GM18519 (cell line): ENCODE measurements around the gene COL5A2.

Source experiments
- ATAC-seq: cut with Tn5 transposase; IDR thresholded peaks from one replicate; pipeline ENCODE4 v1.9.1; 2021; ENCODE audit warnings: mild to moderate bottlenecking, moderate library complexity; ENCODE audit not compliant: unreplicated experiment, low FRiP score

COL5A2 gene

DNA sequence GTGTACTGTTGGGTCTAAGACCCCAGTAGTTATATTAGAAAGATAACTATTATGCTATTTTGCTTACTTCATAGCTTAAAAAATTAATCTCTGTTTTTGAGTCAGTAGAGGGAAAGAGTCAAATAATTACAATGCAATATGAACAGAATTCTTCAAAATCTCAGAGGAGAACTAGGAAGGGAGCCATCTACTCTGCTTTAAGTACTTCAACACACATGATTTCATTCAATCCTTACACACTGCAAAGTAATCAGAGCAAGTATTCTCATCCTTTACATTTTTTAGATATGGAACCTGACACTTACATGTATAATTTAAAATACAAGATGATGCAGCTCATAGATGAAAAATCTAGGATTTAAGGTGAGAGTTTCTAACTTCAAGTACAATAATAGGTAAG lies 27.7 kb downstream of the COL5A2 start:
- no peak for ATAC-seq

DNA sequence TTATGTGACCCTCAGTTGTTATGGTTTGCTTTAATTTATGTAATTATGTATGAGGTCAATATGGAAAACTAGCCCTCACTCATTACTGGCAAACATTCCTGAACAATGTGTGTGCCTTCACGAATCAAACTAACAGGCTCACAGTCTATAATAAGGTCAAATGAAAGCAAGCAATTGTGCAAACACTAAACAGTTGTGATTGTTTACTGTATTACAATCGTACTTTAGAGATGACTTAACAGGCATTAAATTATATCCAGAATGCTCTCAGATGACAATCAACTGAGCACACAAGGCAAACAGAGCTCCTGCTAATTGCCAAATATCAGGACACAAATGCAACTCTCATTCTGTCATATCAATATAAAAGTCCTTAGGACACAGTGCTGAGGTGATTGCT lies 29.5 kb downstream of the COL5A2 start:
- no peak for ATAC-seq

DNA sequence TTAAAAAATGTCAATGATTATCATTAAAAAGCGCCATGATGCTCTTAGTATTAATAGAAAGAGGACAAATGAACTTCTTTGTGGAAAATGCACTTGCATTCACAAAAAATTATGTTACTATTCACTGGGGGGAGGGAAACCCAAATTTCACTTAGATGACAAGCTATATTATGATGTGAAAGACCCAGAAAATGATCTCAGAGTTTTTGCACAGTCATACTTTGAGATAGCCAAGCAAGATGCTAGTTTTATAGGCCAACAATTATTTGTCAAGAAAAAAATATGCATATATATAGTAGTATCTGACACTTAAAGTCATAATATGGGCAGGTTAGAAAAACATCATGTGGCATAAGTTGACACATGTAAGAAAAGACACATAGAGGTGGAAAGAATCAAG lies 31.6 kb downstream of the COL5A2 start:
- no peak for ATAC-seq

DNA sequence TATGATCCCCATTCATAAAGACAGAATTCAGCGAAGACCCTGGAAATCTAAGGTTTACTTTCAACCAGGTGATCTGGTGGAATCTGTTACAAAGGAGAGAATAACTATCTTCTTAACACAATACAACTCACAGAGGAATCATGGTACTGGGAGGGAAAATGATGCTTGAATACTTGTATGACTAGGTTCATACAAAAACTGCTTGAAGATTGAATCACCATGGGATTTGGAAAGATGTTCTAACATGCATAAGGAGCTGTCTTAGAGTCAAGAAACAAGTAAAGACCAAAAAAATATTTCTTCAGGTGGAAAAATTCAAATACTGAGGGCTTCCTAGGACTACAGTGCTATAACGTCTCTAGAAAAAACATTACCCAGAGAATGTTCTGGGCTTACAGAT lies 32.2 kb downstream of the COL5A2 start:
- no peak for ATAC-seq

DNA sequence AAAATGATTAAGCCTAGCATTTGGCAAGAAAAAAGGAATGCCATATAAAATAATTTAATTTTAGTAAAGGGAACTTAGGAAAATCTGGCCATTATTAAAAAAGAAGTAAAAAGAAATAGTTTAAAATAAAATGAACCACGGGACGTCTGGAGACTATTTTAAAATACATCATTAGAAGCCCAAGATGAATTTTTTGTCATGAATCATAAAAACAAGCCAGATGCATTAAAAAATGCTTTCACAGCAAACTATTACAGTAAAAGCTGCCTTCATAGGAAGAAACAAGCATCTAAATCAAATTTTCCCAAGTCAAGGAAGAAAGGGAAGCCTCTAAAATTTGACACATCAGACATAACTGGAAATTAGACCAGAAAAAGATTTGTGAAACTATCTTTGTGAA lies 33.0 kb downstream of the COL5A2 start:
- ATAC-seq, result no peak

GRCh38 chr2:189144700-189145211 lies 34.8 kb downstream of the COL5A2 start:
- no peak for ATAC-seq

GRCh38 chr2:189143925-189144324 lies 35.6 kb downstream of the COL5A2 start:
- no peak for ATAC-seq

- peak; percentile 98 for ATAC-seq
Measured at GRCh38 chr2:189142893-189143759, 36.4 kb downstream of the COL5A2 start.

GRCh38 chr2:189138800-189139199 lies 40.8 kb downstream of the COL5A2 start:
- no peak for ATAC-seq

DNA sequence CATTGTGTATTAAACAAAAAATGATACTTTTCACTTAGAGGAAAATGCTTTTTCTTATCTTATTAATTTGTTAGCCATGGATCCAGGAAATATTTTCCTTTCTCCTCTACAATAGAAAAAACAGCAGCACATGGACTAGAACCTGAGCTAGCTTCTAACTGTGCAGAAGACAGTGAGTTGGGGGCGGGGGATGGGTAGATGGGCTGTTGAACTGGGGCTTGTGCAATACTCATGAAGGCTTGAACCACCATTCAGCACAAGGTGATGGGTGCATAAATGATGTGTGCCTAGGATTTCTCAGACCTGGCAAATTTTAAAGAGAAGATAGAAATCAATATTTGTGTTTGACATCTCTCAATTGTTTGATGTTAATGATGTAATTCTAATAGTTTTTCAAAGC lies 42.0 kb downstream of the COL5A2 start:
- ATAC-seq, result no peak

DNA sequence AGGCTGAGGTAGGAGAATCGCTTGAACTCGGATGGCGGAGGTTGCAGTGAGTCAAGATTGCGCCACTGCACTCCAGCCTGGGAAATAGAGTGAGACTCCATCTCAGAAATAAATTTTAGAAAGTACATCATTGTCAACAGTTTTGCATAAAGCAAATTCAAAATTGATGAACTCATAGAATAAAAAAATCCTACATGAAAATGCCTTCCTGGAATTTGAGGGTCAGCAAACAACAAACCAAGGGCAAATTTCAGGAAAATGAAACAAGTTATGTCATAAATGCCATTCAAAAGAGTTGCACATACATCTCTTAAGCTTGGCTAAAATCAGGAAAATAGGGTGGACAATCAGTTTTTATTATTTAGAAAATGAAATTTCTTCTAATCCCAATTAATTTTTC lies 45.1 kb downstream of the COL5A2 start:
- ATAC-seq, result no peak

DNA sequence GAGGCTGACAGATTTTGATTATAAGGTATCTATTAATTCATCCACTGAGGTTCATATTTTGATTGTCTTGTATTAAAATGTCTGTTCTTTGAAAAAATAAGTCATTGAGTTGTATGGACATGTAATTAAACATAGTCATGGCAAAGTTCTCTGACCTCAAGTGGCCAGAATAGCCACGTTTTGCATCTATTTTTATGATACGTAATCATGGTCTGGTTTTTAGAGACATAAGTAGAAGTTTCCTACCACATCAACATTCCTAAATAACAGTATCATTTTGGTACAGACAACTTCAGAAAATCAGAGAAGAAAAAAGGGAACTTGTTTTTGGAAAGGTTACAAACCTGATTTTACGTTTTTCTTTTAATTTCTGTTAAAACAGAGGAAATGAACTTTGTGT lies 47.6 kb downstream of the COL5A2 start:
- no peak for ATAC-seq

GRCh38 chr2:189129971-189130370 lies 49.6 kb downstream of the COL5A2 start:
- no peak for ATAC-seq

- no peak for ATAC-seq
Measured at GRCh38 chr2:189128970-189129369, 50.6 kb downstream of the COL5A2 start.

GRCh38 chr2:189127756-189128155 lies 51.8 kb downstream of the COL5A2 start:
- ATAC-seq, result no peak

GRCh38 chr2:189125195-189125594 lies 54.4 kb downstream of the COL5A2 start:
- ATAC-seq, result no peak

- ATAC-seq, result no peak
Measured at GRCh38 chr2:189124175-189124574, 55.4 kb downstream of the COL5A2 start.

- no peak for ATAC-seq
Measured at GRCh38 chr2:189118386-189118785, 61.2 kb downstream of the COL5A2 start.

DNA sequence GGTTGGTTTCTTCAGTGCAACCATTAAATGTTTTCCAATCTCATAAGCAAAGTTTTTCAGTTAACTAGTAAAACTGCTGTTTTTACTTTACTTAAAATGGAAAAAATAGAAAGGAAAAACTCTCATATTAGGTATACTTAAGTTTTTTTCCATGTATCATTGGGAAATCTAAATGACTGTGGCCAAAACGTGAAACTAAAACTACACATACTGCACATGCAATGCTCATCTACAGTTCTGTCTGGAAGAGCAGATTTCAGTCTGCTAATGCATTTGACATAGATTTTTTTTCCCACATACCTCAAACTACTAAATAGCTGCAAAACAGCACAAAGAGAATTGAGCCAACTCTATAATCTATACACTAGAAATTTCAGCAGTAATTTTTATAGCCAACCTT lies 62.6 kb downstream of the COL5A2 start:
- no peak for ATAC-seq

GRCh38 chr2:189116087-189116486 lies 63.5 kb downstream of the COL5A2 start:
- ATAC-seq, result no peak

GRCh38 chr2:189115126-189115525 lies 64.4 kb downstream of the COL5A2 start:
- no peak for ATAC-seq

DNA sequence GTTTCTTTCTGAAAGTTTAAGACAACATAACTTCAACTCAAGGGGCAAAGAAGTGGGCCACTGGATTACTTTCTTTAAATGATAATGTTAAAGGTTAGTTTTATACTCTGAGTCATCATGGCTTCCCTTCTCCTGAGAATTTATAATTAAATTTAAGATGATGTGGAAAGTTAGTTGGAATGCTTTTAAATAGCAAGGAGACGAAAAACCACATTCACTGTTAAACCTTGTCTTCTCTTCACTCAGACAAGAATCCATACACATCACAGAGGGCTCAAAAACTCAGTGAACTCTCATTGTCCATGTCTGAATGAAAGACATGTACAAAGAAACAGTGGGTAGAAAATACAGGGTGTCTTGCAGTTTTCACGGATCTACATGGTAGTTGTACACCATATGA lies 65.6 kb downstream of the COL5A2 start:
- ATAC-seq, result no peak
